Left renal cortex interstitium (tissue), 4 donors: Measurements from ENCODE around the gene SCAPER. TPM values are rescaled to one million over a fixed set of nuclear protein-coding genes. Genes with fewer than 3 reads are reported as not detected.

Source experiments
- DNase-seq, 4 donors: peaks; one replicate each; pipeline ENCODE4 v3.0.0-alpha.2; 2013; ENCODE audit warnings: low read depth in 4 of 4, low spot score in 2 of 4, missing footprints in 1 of 4
- polyA plus RNA-seq, 4 donors: library from polyadenylated mRNA; unstranded; fragments of 120-200 nt; gene quantifications; one replicate each; pipeline ENCODE4 v1.2.1, GENCODE V29; 2013; ENCODE audit not compliant: insufficient read length in 4 of 4

Gene SCAPER
- polyA plus RNA-seq, 4 donors: 19.7 to 26.0 (median 22.9) TPM

- DNase-seq: no peak
These were observed 559.1 kb downstream of the SCAPER start for GRCh38 chr15:76345880-76346668.

- peak in 1 of 4 donors; percentile 21 for DNase-seq
These were observed 559.6 kb downstream of the SCAPER start for GRCh38 chr15:76345583-76345879.

- DNase-seq: peak in 1 of 4 donors; percentile 23
These were observed 560.1 kb downstream of the SCAPER start for GRCh38 chr15:76344893-76345582.

- DNase-seq: peak in 1 of 4 donors; percentile 25
These were observed 561.7 kb downstream of the SCAPER start for GRCh38 chr15:76343313-76343996.

- no peak for DNase-seq
These were observed 562.5 kb downstream of the SCAPER start for GRCh38 chr15:76342382-76343201.

GRCh38 chr15:76342058-76342381 lies 563.1 kb downstream of the SCAPER start:
- DNase-seq: peak in 1 of 4 donors; percentile 15

GRCh38 chr15:76341366-76342057 lies 563.6 kb downstream of the SCAPER start:
- peak in 1 of 4 donors; percentile 9 for DNase-seq

GRCh38 chr15:76340803-76341365 lies 564.3 kb downstream of the SCAPER start:
- DNase-seq: peak in 1 of 4 donors; percentile 25

GRCh38 chr15:76340198-76340802 lies 564.8 kb downstream of the SCAPER start:
- peak in 1 of 4 donors; percentile 41 for DNase-seq

- DNase-seq: peak in 1 of 4 donors; percentile 50
These were observed 565.6 kb downstream of the SCAPER start for GRCh38 chr15:76339305-76340197.

GRCh38 chr15:76338486-76339304 lies 566.4 kb downstream of the SCAPER start:
- peak in 1 of 4 donors; percentile 17 for DNase-seq

GRCh38 chr15:76337696-76338485 lies 567.2 kb downstream of the SCAPER start:
- peak in 1 of 4 donors; percentile 17 for DNase-seq

- DNase-seq: peak in 1 of 4 donors; percentile 60
These were observed 568.0 kb downstream of the SCAPER start for GRCh38 chr15:76337059-76337695.

- no peak for DNase-seq
These were observed 568.7 kb downstream of the SCAPER start, which contains the start of gene ISL2 for GRCh38 chr15:76336254-76337058. TSS of gene ISL2 (plus strand) at chr15:76336773. CDS start at chr15:76336884, 111 bp downstream.
